ES-I3 (cell line): ENCODE measurements around the gene IFT81.
"Not testable (repeated sequence)": the region's sequence is repeated elsewhere in the genome, so short reads cannot be mapped to it uniquely, and the experiment has no call there.

Experiments
- H3K36me3 ChIP-seq: 2 replicates; pipeline ENCODE4 v1.6.1; 2013; ENCODE audit warnings: mild to moderate bottlenecking, low read length, control low read depth, moderate library complexity; ENCODE audit not compliant: insufficient read depth
- H3K4me1 ChIP-seq: 2 replicates; pipeline ENCODE4 v1.6.1; 2013; ENCODE audit warnings: mild to moderate bottlenecking, control low read depth, low read length; ENCODE audit not compliant: insufficient read depth
- H3K9ac ChIP-seq: 2 replicates; pipeline ENCODE4 v1.6.1; 2013; ENCODE audit warnings: low read depth, mild to moderate bottlenecking, low read length, moderate library complexity
- H3K9me3 ChIP-seq: 2 replicates; pipeline ENCODE4 v1.6.1; 2013; ENCODE audit warnings: mild to moderate bottlenecking, low read length, moderate library complexity; ENCODE audit not compliant: control insufficient read depth, insufficient read depth

The IFT81 gene

DNA sequence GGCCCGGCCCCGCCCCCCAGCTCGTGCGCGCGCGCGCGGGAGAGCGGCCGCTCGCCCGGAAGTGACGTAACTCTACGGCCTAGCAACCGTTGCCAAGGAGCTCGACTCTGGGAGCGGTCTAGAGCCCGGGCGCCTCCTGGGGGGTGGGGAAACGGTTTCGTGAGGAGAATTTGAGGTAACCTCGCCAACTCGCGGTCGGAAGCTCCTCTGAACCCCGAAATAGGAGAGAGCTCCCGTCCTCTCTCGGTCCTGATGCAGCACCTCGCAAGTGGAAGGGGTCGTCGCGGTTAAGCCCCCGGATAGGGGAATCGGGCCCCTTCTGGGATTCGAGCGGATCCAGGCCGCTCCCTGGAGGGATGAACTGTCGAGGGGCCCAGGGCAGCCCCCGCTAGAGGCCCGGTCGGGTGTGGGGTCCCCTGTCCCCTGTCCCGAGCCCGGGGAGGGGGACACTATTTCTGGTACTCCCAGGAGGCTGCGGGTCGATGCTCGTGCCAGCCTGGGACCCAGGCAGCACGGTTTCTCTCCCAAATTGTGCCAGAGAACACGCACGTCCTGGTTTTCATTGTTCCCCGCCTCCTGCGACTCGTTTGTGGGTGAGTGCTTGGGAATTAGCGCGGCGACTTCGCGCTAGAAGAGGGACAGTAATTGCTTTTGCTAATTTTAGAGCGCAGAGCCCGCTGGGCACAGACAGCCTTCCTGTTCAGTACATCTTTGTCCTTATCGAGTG lies at the start of gene IFT81:
Gene IFT81 (plus strand): TSS at position 89 of the 727 bp plus-strand sequence. CDS start 3,024 bp downstream, outside the sequence.
- Histone ChIP-seq H3K9me3 (no peaks in the 10 kb centered on the region), H3K36me3 (no peaks in the 10 kb centered on the region), H3K4me1 (peaks cover 14% of the 10 kb centered on the region), H3K9ac (peak within 1 kb of the TSS; percentile 79)

DNA sequence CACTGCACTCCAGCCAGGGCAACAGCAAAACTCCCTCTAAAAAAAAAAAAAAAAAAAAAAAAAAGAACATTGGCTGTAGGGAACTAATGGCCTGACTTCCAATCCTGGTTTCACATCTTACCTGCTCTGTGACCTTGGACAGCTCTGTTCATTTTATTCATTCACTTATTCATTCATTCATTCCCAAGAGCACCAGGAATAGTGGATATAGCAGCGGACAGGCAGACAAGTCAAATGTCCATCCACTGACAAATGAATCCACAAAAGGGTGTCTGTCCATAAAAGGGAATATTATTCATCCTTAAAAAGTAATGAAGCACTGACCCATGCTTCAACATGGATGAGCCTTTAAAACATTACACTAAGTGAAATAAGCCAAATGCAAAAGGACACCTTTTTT lies 48.3 kb upstream of the IFT81 start:
- Histone ChIP-seq H3K4me1 (no peaks in the 10 kb centered on the region), H3K36me3 (no peaks in the 10 kb centered on the region), H3K9ac (no peak overlapping the region), H3K9me3 (no peaks in the 10 kb centered on the region)

- Histone ChIP-seq H3K36me3 (no peaks in the 10 kb centered on the region), H3K9ac (no peak overlapping the region), H3K4me1 (no peaks in the 10 kb centered on the region), H3K9me3 (no peaks in the 10 kb centered on the region)
Measured at GRCh38 chr12:110077800-110078199, 46.4 kb upstream of the IFT81 start.

GRCh38 chr12:110079477-110080400 lies 44.4 kb upstream of the IFT81 start:
- Histone ChIP-seq H3K4me1 (no peaks in the 10 kb centered on the region), H3K9me3 (no peaks in the 10 kb centered on the region), H3K36me3 (no peaks in the 10 kb centered on the region), H3K9ac (no peak overlapping the region)

DNA sequence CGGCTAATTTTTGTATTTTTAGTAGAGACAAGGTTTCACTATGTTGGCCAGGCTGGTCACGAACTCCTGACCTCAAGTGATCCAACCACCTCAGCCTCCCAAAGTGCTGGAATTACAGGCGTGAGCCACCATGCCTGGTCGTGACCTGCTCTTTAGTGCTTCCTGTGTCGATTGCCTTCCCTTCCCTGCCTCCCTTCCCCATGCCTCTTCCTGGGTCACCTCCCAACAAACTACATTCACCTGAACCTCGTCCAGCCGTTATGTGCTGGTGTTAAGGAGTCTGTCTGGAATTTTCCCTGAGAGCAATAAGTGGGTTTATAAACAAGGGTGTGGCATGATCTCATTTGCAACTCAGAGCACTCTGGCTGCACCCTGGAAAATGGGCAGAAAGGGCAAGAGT lies 43.7 kb upstream of the IFT81 start:
- Histone ChIP-seq H3K4me1 (no peaks in the 10 kb centered on the region), H3K9ac (no peak overlapping the region), H3K36me3 (no peaks in the 10 kb centered on the region), H3K9me3 (no peaks in the 10 kb centered on the region)

- H3K9ac ChIP-seq, result no peak overlapping the region
- H3K9me3 ChIP-seq, result no peaks in the 10 kb centered on the region
- H3K4me1 ChIP-seq, result no peaks in the 10 kb centered on the region
- no peaks in the 10 kb centered on the region for H3K36me3 ChIP-seq
Measured at GRCh38 chr12:110084314-110085015, 39.7 kb upstream of the IFT81 start.

DNA sequence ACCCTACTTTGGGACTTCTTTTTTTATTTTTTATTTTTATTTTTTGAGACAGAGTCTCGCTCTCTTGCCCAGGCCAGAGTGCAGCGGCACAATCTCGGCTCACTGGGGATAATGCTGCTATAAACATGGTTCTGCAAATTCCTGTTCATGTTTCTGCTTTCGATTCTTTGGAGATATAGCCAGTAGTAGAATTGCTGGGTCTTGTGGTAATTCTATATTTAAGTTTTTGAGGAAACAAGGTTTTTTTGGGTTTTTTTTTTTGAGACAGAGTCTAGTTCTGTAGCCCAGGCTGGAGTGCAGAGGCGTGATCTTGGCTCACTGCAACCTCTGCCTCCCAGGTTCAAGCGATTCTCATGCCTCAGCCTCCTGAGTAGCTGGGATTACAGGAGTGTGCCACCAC lies 35.9 kb upstream of the IFT81 start:
- H3K9ac ChIP-seq, H3K4me1 ChIP-seq, H3K36me3 ChIP-seq, H3K9me3 ChIP-seq: not testable (repeated sequence)

DNA sequence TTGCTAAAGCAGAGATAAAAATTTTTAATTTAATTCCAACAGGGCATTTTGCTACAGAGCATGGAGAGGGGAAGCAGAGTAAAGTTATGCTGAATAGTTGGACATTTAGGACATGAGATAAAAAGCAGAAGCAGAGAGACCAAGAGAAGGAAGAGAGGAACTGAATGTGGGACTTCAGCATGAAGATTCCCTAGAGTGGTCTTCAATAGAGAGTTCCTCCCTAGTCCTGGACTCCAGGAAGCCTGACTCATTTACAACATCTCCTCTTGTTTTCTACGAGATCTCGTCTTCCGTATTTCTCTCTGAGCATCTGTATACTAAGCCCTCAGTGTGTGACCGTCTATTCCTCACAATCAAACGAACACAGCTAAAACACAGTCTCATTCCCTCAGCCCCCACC lies 35.2 kb upstream of the IFT81 start:
- no peaks in the 10 kb centered on the region for H3K36me3 ChIP-seq
- H3K9me3 ChIP-seq, result no peaks in the 10 kb centered on the region
- H3K9ac ChIP-seq, result no peak overlapping the region
- H3K4me1 ChIP-seq, result no peaks in the 10 kb centered on the region

DNA sequence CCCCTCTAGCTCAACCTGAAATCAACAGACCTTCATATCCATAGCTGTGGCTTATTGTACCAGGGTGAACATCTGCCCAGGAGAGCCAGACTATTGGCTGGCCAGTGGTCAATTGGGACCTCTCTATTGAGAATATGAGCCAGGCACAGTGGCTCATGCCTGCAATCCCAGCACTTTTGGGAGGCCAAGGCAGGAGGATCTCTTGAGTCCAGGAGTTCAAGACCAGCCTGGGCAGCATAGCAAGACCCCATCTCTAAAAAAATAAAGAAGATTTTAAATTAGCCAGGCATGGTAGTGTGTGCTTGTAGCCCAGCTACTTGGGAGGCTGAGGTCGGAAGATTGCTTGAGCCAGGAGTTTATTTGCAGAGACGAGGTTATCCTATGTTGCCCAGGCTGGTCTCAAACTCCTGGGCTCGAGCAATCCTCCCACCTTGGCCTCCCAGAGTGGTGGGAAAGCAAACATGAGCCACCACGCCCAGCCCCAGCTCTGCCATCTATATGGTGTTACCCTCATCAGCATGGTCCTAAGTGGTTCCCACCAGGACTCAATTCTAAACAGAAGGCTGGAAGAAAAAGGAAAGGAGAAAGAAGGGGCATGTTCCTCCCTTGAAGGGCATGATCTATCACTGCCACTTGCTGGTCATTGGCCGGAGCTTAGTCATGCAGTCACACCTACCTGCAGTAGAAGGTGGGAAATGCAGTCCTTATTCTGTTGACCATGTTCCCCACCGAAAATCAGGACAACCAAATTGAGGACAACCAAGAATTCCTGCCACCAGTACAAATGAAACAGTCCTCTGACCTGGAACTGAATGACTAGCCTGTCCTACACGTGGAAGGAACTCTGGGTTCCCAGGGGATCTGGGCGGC lies 33.7 kb upstream of the IFT81 start:
- no peaks in the 10 kb centered on the region for H3K9me3 ChIP-seq
- no peak overlapping the region for H3K9ac ChIP-seq
- no peaks in the 10 kb centered on the region for H3K4me1 ChIP-seq
- no peaks in the 10 kb centered on the region for H3K36me3 ChIP-seq

DNA sequence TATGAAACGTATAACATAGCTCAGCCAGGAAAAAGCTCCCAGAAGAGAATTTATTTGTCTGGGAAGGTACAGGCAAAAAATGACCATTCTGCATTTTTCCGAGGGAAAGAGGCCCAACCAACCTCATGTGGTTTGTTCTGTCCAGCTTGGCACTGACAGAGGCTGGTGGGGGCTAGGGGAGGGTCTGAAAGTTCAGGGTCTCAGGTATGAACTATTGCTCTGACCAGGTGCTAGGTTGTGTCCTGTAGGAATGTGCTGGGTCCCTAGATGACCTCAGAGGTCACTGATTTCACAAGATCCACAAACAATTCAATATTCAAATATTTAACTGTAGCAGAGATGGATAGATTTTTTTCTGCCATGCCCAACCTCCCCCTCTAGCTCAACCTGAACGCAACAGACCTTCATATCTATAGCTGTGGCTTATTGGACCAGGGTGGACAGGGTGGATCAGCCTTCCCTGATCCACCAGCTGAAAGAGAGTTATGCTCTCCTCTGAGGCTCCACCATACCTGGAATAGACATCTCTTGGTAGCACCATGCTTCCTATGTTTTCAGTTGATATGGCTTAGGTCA lies 32.9 kb upstream of the IFT81 start:
- no peaks in the 10 kb centered on the region for H3K4me1 ChIP-seq
- no peaks in the 10 kb centered on the region for H3K9me3 ChIP-seq
- no peaks in the 10 kb centered on the region for H3K36me3 ChIP-seq
- no peak overlapping the region for H3K9ac ChIP-seq

DNA sequence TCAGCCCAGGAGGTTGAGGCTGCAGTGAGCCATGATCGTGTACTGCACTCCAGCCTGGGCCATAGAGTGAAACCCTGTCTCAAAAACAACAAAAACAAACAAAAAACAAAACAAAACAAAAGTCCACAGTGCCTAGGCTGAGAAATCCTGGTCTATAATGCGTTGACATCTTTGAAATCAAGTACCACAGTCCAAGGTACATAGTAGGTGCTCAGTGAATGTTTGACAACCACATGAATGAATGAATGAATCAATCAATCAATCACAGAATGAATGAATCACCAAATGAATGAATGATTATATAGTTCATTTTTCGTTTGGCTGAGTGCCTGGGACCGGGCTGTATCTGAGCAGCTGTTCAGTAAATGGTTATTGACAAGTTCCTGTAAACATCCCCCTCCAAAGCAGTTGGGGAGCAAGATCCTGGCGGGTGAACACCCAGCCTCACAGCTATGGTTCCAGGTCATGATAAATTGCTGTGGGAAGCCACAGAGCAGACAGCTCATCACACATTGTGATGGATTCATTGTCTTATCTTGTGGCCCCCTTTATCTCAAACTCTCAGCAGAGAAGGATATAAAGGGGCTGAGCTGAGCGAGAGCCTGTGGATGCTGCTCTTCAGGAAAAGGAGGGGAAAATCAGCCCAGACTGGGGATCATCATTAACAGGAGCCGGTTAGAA lies 30.4 kb upstream of the IFT81 start:
- Histone ChIP-seq H3K9ac (no peak overlapping the region), H3K36me3 (no peaks in the 10 kb centered on the region), H3K4me1 (no peaks in the 10 kb centered on the region), H3K9me3 (no peaks in the 10 kb centered on the region)

- no peaks in the 10 kb centered on the region for H3K36me3 ChIP-seq
- H3K9me3 ChIP-seq, result no peaks in the 10 kb centered on the region
- H3K9ac ChIP-seq, result no peak overlapping the region
- H3K4me1 ChIP-seq, result peaks cover 3% of the 10 kb centered on the region
Measured at GRCh38 chr12:110100315-110100970, 23.7 kb upstream of the IFT81 start.

- peaks cover 3% of the 10 kb centered on the region for H3K4me1 ChIP-seq
- H3K9me3 ChIP-seq, result no peaks in the 10 kb centered on the region
- H3K9ac ChIP-seq, result no peak overlapping the region
- no peaks in the 10 kb centered on the region for H3K36me3 ChIP-seq
Measured at GRCh38 chr12:110102255-110102654, 21.9 kb upstream of the IFT81 start.
